ENCODE data around the gene UBE2J2.

The UBE2J2 gene

GRCh38 chr1:1260843-1261560 lies 12.7 kb downstream of the UBE2J2 start:
- TF ChIP-seq CTCF (IDR thresholded peaks at IDR 0.05; ENCODE audit: insufficient read depth, low read length, poor library complexity, severe bottlenecking): no peak
- no peaks in the 10 kb centered on the region for H3K27me3 ChIP-seq (replicated peaks; ENCODE audit: control insufficient read depth, insufficient read depth, low read length)
- H3K36me3 ChIP-seq (ENCODE audit: control insufficient read depth, insufficient read depth, low read length): peaks cover 41% of the 10 kb centered on the region
- H3K4me3 ChIP-seq (replicated peaks; ENCODE audit: low read depth, low read length): no peak overlapping the region
- DNase-seq (ENCODE audit: extremely low read depth, insufficient read length): no peak

- Histone ChIP-seq H3K27me3 (replicated peaks; ENCODE audit: control insufficient read depth, insufficient read depth, low read length) (no peaks in the 10 kb centered on the region), H3K36me3 (ENCODE audit: control insufficient read depth, insufficient read depth, low read length) (peaks cover 42% of the 10 kb centered on the region), H3K4me3 (replicated peaks; ENCODE audit: low read depth, low read length) (no peak overlapping the region)
- TF ChIP-seq CTCF (IDR thresholded peaks at IDR 0.05; ENCODE audit: insufficient read depth, low read length, poor library complexity, severe bottlenecking): no peak
- no peak for DNase-seq (ENCODE audit: extremely low read depth, insufficient read length)
Observed at GRCh38 chr1:1259951-1260600, 13.6 kb downstream of the UBE2J2 start.

- Histone ChIP-seq H3K36me3 (ENCODE audit: control insufficient read depth, insufficient read depth, low read length) (peaks cover 41% of the 10 kb centered on the region), H3K27me3 (replicated peaks; ENCODE audit: control insufficient read depth, insufficient read depth, low read length) (no peaks in the 10 kb centered on the region), H3K4me3 (replicated peaks; ENCODE audit: low read depth, low read length) (no peak overlapping the region)
- TF ChIP-seq CTCF (IDR thresholded peaks at IDR 0.05; ENCODE audit: insufficient read depth, low read length, poor library complexity, severe bottlenecking): no peak
- DNase-seq (ENCODE audit: extremely low read depth, insufficient read length): no peak
Observed at GRCh38 chr1:1259540-1259939, 14.1 kb downstream of the UBE2J2 start.

- no peak for DNase-seq (ENCODE audit: extremely low read depth, insufficient read length)
- Histone ChIP-seq H3K4me3 (replicated peaks; ENCODE audit: low read depth, low read length) (no peak overlapping the region), H3K36me3 (ENCODE audit: control insufficient read depth, insufficient read depth, low read length) (peaks cover 41% of the 10 kb centered on the region), H3K27me3 (replicated peaks; ENCODE audit: control insufficient read depth, insufficient read depth, low read length) (no peaks in the 10 kb centered on the region)
- no peak for TF ChIP-seq CTCF (IDR thresholded peaks at IDR 0.05; ENCODE audit: insufficient read depth, low read length, poor library complexity, severe bottlenecking)
Observed at GRCh38 chr1:1259119-1259488, 14.6 kb downstream of the UBE2J2 start.

- TF ChIP-seq CTCF (IDR thresholded peaks at IDR 0.05; ENCODE audit: insufficient read depth, low read length, poor library complexity, severe bottlenecking): no peak
- Histone ChIP-seq H3K36me3 (ENCODE audit: control insufficient read depth, insufficient read depth, low read length) (peaks cover 36% of the 10 kb centered on the region), H3K4me3 (replicated peaks; ENCODE audit: low read depth, low read length) (no peak overlapping the region), H3K27me3 (replicated peaks; ENCODE audit: control insufficient read depth, insufficient read depth, low read length) (no peaks in the 10 kb centered on the region)
- DNase-seq (ENCODE audit: extremely low read depth, insufficient read length): no peak
Observed at GRCh38 chr1:1256956-1257871, 16.4 kb downstream of the UBE2J2 start.

All from GM06990 (cell line).